Fibroblast of lung (primary cell): ENCODE data around the gene BACE1. TPM values are rescaled to one million over a fixed set of nuclear protein-coding genes. Genes with fewer than 3 reads are reported as not detected.

Experiments
- DNase-seq, 2 donors: peaks; one replicate each; pipeline versions ENCODE4 v3.0.0 to v3.0.0-alpha.2; 2010; ENCODE audit warnings: low read depth in 2 of 2
- H2AFZ ChIP-seq: 2 replicates; pipeline ENCODE4 v1.5.1; 2012; ENCODE audit warnings: low read length, control low read depth, inconsistent platforms
- H3K27ac ChIP-seq: 2 replicates; pipeline ENCODE4 v1.5.1; 2011; ENCODE audit warnings: low read length, control low read depth; ENCODE audit not compliant: insufficient read depth
- H3K27me3 ChIP-seq: 2 replicates; pipeline ENCODE4 v1.5.1; 2011; ENCODE audit warnings: mild to moderate bottlenecking, low read length; ENCODE audit not compliant: control insufficient read depth, insufficient read depth
- H3K36me3 ChIP-seq: 2 replicates; pipeline ENCODE4 v1.5.1; 2011; ENCODE audit warnings: low read length; ENCODE audit not compliant: control insufficient read depth, insufficient read depth
- H3K4me1 ChIP-seq: 2 replicates; pipeline ENCODE4 v1.5.1; 2011; ENCODE audit warnings: low read length; ENCODE audit not compliant: control insufficient read depth, insufficient read depth; ENCODE audit errors: extremely low read depth
- H3K4me2 ChIP-seq: 2 replicates; pipeline ENCODE4 v1.5.1; 2011; ENCODE audit warnings: low read length, control low read depth; ENCODE audit not compliant: insufficient read depth; ENCODE audit errors: extremely low read depth
- H3K4me3 ChIP-seq, 4 experiments: fragments of 200-600 bp in 1 of 4; sonication (generic) in 1 of 4; replicated peaks in 1 of 4; 2 replicates each; pipeline ENCODE4 v1.5.1; 2011 to 2016; ENCODE audit warnings: low read length in 4 of 4, low read depth in 3 of 4, mild to moderate bottlenecking in 3 of 4, control low read depth in 2 of 4, inconsistent platforms in 1 of 4, mixed read lengths in 1 of 4; ENCODE audit not compliant: insufficient read depth in 1 of 4; ENCODE audit errors: control extremely low read depth in 1 of 4
- H3K79me2 ChIP-seq: 2 replicates; pipeline ENCODE4 v1.5.1; 2012; ENCODE audit warnings: mild to moderate bottlenecking, low read length, inconsistent platforms; ENCODE audit not compliant: control insufficient read depth, insufficient read depth
- H3K9ac ChIP-seq: 2 replicates; pipeline ENCODE4 v1.5.1; 2011; ENCODE audit warnings: mild to moderate bottlenecking, low read length, control low read depth; ENCODE audit not compliant: insufficient read depth
- H3K9me3 ChIP-seq: 2 replicates; pipeline ENCODE4 v1.5.1; 2012; ENCODE audit warnings: low read depth, low read length; ENCODE audit not compliant: control insufficient read depth, insufficient read depth
- H4K20me1 ChIP-seq: 2 replicates; pipeline ENCODE4 v1.5.1; 2011; ENCODE audit warnings: low read length; ENCODE audit not compliant: control insufficient read depth, insufficient read depth; ENCODE audit errors: extremely low read depth
- CTCF ChIP-seq, 2 donors: IDR thresholded peaks in 1 of 2; conservative IDR thresholded peaks in 1 of 2; 1 replicate in 1 of 2; 2 replicates in 1 of 2; pipeline ENCODE4 v1.5.1; 2011 to 2012; ENCODE audit warnings: low read length in 2 of 2, control low read depth in 1 of 2, inconsistent platforms in 1 of 2, low read depth in 1 of 2, mild to moderate bottlenecking in 1 of 2
- EZH2 ChIP-seq: IDR thresholded peaks from 2 replicates; pipeline ENCODE4 v1.5.1; 2012; ENCODE audit warnings: low read length, control low read depth, mild to moderate bottlenecking; ENCODE audit errors: missing control alignments
- polyA plus RNA-seq, 2 donors: library from polyadenylated mRNA; depleted of rRNA in 1 of 2; stranded (reverse) in 1 of 2; unstranded in 1 of 2; fragments of >200 nt; gene quantifications; 2 replicates each; pipeline ENCODE4 v1.2.1, GENCODE V29; 2011 to 2012; ENCODE audit warnings: missing spikeins in 1 of 2
- total RNA-seq: library from RNA; depleted of rRNA; stranded (reverse); fragments of >200 nt; gene quantifications from 2 replicates; pipeline ENCODE4 v1.2.1, GENCODE V29; 2014

BACE1 gene
- total and polyA plus RNA-seq, 2 donors (not counting 1 experiment from before 2014, with no cell fraction given) = 23.1 to 62.7 TPM

DNA sequence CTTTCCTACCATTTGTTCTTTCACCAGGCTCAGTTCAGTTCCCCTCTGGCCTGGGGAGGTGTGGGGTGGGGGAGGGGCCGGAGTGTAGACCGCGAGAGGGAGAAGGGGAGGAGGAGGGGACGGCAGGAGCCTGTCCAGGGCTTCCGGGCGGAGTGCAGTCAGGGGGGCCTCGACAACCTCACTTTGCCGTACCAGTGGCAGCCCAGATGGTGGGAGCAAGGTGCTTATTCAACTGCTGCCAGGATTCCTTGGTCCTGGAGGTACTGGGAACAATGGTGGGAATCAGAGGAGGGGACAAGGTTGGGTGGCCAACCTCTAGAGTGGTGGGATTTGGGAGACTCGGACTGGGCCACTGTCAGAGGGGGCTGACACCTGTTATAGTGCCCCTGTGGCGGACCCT, 1.2 kb downstream of the BACE1 start:
- H3K27me3 ChIP-seq = no peaks in the 10 kb centered on the region
- peak overlapping the region; percentile 73 for H3K9ac ChIP-seq
- H3K27ac ChIP-seq = no peak overlapping the region
- TF ChIP-seq CTCF (conservative IDR thresholded peaks at IDR 0.05 in 1 of 2, IDR thresholded peaks at IDR 0.05 in 1 of 2; ENCODE audit: low read depth in 1 of 2, low read length in 2 of 2) (no peak), EZH2 (no peak)
- H2AFZ ChIP-seq = no peak overlapping the region
- H3K4me3 ChIP-seq = peak overlapping the region; percentile 81 to 87 (median 82)
- H4K20me1 ChIP-seq = no peaks in the 10 kb centered on the region
- no peak for DNase-seq
- H3K79me2 ChIP-seq = peaks cover 17% of the 10 kb centered on the region
- no peaks in the 10 kb centered on the region for H3K9me3 ChIP-seq
- H3K36me3 ChIP-seq = no peaks in the 10 kb centered on the region
- H3K4me2 ChIP-seq = peak overlapping the region; percentile 77
- H3K4me1 ChIP-seq = peaks cover 8% of the 10 kb centered on the region

DNA sequence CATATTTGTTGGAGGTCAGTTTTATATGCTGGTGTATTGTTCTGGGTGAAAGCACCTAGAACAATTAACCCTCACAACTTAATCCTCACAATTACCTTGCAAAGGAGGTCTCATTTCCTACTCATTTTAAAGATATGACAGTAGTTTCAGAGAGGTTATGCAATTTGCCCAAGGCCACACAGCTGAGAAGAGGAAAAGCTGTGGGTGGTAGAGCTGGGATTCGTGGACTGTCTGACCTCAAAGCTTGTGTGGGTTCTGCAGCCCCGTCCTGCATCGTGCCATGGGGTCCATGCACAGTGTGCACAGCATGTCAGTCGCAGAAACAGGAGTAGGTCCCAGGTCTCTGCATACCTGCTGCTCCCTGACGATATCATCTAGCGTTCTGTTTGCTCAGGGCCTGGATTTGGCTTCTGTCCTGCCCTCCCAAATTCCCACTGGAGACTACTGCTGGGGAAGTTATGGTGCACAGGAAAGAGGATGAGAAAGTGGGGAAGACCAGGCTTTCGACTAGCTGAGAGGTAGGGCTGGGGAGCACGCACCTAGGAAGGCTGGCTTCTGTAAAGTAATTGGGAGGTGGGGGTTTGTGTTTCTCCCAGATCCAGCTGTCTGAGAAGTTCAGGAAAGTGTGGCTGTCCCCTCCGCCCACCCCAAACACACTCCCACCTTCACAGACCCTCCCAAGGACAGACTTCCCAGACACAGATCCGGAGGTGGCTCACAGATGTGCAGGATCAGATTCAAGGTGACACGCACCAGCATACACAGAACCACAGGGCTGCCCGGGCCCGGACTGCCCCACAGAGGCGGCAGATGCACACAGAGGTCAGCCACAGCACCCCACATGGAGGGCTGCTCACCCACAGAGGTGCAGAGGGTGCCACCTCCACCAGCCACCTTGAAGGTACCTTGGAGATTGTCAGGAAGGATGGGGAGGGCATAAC, 2.0 kb downstream of the BACE1 start:
- Histone ChIP-seq H3K4me1 (peaks cover 8% of the 10 kb centered on the region), H3K27me3 (no peaks in the 10 kb centered on the region), H3K4me2 (peak overlapping the region; percentile 77), H4K20me1 (no peaks in the 10 kb centered on the region), H2AFZ (no peak overlapping the region), H3K9ac (no peak overlapping the region), H3K4me3 (peak overlapping the region; percentile 45 to 87 (median 82)), H3K79me2 (peaks cover 17% of the 10 kb centered on the region), H3K9me3 (no peaks in the 10 kb centered on the region), H3K27ac (no peak overlapping the region), H3K36me3 (no peaks in the 10 kb centered on the region)
- TF ChIP-seq EZH2 = no peak
- TF ChIP-seq CTCF (conservative IDR thresholded peaks at IDR 0.05 in 1 of 2, IDR thresholded peaks at IDR 0.05 in 1 of 2; ENCODE audit: low read depth in 1 of 2, low read length in 2 of 2) = no peak
- no peak for DNase-seq

DNA sequence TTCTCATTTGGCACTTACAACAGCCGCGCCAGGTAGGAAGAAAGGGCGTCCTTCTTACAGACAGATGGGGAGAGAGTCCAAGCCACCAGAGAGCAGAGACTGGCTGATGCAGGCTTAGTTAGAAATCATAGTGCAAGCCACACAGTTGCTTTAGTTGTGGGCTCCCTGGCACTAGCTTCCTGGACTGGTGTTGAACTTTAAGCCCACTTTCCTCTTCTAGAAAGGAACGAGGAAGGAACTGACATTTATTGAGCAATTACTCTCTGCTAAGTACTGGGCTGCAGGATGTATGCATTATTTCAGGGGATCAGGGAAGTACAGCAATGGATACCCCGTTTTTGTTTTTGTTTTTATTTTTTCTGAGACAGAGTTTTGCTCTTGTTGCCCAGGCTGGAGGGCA, 3.0 kb downstream of the BACE1 start:
- H4K20me1 ChIP-seq = no peaks in the 10 kb centered on the region
- H3K27me3 ChIP-seq = no peaks in the 10 kb centered on the region
- no peak overlapping the region for H3K4me2 ChIP-seq
- H3K4me3 ChIP-seq = no peak overlapping the region
- TF ChIP-seq EZH2 = no peak
- no peak for TF ChIP-seq CTCF (conservative IDR thresholded peaks at IDR 0.05 in 1 of 2, IDR thresholded peaks at IDR 0.05 in 1 of 2; ENCODE audit: low read depth in 1 of 2, low read length in 2 of 2)
- no peak overlapping the region for H3K27ac ChIP-seq
- no peak for DNase-seq
- no peak overlapping the region for H2AFZ ChIP-seq
- peaks cover 8% of the 10 kb centered on the region for H3K4me1 ChIP-seq
- no peaks in the 10 kb centered on the region for H3K36me3 ChIP-seq
- no peaks in the 10 kb centered on the region for H3K9me3 ChIP-seq
- peaks cover 17% of the 10 kb centered on the region for H3K79me2 ChIP-seq
- H3K9ac ChIP-seq = no peak overlapping the region
